A549 (cell line): ENCODE data around the gene FOXQ1.

Experiments used
- CTCF ChIP-seq: fragments of >200 bp; sonication (Bioruptor Twin); formaldehyde crosslinking; IDR thresholded peaks from 3 replicates; pipeline ENCODE4 v1.5.1; 2016
- JUN ChIP-seq, 2 experiments: fragments of >200 bp; sonication (Bioruptor Twin); formaldehyde crosslinking; IDR thresholded peaks; 2 replicates in 1 of 2; 3 replicates in 1 of 2; pipeline ENCODE4 v1.6.1; 2016 to 2017
- ZFP36 ChIP-seq: fragments of 450-650 bp; IDR thresholded peaks from 2 replicates; pipeline ENCODE4 v1.6.1; 2014; ENCODE audit warnings: borderline replicate concordance; ENCODE audit not compliant: partially characterized antibody

GRCh38 chr6:1287103-1287591 is 24.8 kb upstream of the FOXQ1 start:
- TF ChIP-seq JUN (IDR thresholded peaks at IDR 0.05), result peak in 1 of 2 experiments; percentile 22; a peak in 1 of 5 replicates
- TF ChIP-seq CTCF, result no peak
- TF ChIP-seq ZFP36, result no peak
